ENCODE data around the gene PLBD2. TPM values are rescaled to one million over a fixed set of nuclear protein-coding genes. Genes with fewer than 3 reads are reported as not detected.

PLBD2 gene
- total RNA-seq, 6 experiments from 2014 or later = 49.8 to 64.3 (median 54.6) TPM

DNA sequence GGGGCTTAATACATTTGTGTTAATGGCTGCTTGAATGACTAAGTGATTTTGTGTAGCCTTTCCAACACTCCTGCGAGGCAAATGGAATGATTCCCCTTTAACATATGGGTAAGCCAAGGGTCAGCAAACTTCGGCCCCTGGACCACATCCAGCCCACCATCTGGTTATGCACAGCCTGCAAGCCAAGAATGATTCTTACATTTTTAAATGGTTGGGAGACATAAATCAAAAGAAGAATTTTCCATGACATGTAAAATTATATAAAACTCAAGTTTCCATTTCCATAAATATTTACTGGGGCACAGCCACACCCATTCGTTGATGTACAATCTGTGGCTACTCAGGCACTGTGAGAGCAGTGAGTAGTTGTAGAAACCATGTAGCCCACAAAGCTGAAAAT lies 32.5 kb upstream of the PLBD2 start:
- peak; percentile 30 for DNase-seq
- H3K36me3 Mint-ChIP-seq (ENCODE audit: low read depth) = peaks cover 9% of the 10 kb centered on the region; the same call in 1 of the 2 replicates
- H3K4me1 Mint-ChIP-seq (ENCODE audit: low read depth) = peaks cover 34% of the 10 kb centered on the region
- TF ChIP-seq, protein P1, sequence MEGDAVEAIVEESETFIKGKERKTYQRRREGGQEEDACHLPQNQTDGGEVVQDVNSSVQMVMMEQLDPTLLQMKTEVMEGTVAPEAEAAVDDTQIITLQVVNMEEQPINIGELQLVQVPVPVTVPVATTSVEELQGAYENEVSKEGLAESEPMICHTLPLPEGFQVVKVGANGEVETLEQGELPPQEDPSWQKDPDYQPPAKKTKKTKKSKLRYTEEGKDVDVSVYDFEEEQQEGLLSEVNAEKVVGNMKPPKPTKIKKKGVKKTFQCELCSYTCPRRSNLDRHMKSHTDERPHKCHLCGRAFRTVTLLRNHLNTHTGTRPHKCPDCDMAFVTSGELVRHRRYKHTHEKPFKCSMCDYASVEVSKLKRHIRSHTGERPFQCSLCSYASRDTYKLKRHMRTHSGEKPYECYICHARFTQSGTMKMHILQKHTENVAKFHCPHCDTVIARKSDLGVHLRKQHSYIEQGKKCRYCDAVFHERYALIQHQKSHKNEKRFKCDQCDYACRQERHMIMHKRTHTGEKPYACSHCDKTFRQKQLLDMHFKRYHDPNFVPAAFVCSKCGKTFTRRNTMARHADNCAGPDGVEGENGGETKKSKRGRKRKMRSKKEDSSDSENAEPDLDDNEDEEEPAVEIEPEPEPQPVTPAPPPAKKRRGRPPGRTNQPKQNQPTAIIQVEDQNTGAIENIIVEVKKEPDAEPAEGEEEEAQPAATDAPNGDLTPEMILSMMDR (IDR thresholded peaks at IDR 0.05) = no peak
- H3K27ac Mint-ChIP-seq = peak overlapping the region; percentile 68
- no peak overlapping the region for H3K4me3 Mint-ChIP-seq
- H3K9me3 Mint-ChIP-seq = no peaks in the 10 kb centered on the region
- peaks cover 3% of the 10 kb centered on the region; the same call in 1 of the 2 replicates for H3K27me3 Mint-ChIP-seq (ENCODE audit: insufficient read depth)

DNA sequence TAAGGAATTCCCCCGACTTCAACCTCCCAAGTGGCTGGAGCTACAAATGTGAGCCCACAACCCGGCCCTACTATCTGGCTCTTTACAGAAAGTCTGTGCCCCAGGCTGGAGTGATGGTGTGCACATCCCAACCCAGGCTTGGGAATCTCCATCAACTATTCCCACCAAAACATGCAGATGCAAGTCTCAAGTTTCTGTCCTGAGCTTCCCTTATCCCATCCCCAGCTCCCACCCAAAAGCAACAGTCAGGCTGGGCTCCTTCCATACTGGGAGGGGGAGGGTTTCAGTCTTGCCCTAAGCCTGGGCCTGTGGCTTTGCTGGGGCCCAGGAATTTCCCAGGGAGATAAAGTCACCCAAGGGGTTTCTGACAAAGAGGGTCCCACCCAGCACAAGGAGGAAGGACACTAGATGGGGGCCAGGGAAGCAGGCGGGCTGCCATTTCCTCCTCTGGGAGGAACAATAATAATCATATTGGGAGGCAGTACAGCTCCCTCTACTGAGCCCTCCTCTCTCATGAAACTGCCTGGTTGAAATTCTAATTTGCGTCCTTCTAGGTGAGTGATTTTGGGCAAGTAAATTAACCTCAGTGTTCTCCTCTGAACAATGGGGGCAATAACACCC lies 31.5 kb upstream of the PLBD2 start:
- TF ChIP-seq, protein P1 (IDR thresholded peaks at IDR 0.05) = peak; percentile 17; the same call in 1 of the 2 replicates
- peaks cover 34% of the 10 kb centered on the region for H3K4me1 Mint-ChIP-seq (ENCODE audit: low read depth)

DNA sequence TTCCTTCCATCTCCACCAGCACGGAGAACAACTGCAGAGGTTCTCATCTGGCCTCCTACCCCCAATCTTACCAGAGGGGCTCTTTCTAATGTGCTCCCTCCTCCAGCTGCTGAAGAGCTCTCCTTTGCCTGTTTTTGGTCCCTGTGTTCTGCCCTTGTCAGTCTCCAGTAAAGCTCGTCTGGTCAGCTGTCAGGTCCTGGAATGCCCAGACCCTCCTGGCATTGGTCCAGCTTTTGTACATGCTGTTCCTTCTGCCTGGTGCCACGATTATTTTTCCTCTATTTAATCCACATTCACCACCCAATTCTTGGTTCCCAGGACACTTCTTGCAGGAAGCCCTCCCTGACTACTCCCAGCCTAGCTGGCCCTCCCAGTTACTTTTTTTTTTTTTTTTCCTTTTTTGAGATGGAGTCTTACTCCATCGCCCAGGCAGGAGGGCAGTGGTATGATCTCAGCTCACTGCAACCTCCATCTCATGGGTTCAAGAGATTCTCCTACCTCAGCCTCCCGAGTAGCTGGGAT lies 30.0 kb upstream of the PLBD2 start:
- TF ChIP-seq, protein P1 (IDR thresholded peaks at IDR 0.05) = no peak
- peaks cover 24% of the 10 kb centered on the region for H3K4me1 Mint-ChIP-seq (ENCODE audit: low read depth)
- DNase-seq = no peak
- H3K9me3 Mint-ChIP-seq = no peaks in the 10 kb centered on the region
- H3K36me3 Mint-ChIP-seq (ENCODE audit: low read depth) = no peaks in the 10 kb centered on the region
- H3K27ac Mint-ChIP-seq = no peak overlapping the region
- H3K4me3 Mint-ChIP-seq = no peak overlapping the region
- no peaks in the 10 kb centered on the region; the same call in 1 of the 2 replicates for H3K27me3 Mint-ChIP-seq (ENCODE audit: insufficient read depth)

More for the DNA sequence above, 31.5 kb upstream of the PLBD2 start:
- Mint-ChIP-seq H3K27ac (0 out of 2 replicates have a peak overlapping the region, but pooled peaks have one; percentile 12), H3K27me3 (ENCODE audit: insufficient read depth) (peaks cover 3% of the 10 kb centered on the region; the same call in 1 of the 2 replicates), H3K36me3 (ENCODE audit: low read depth) (peaks cover 9% of the 10 kb centered on the region; the same call in 1 of the 2 replicates), H3K4me3 (no peak overlapping the region), H3K9me3 (no peaks in the 10 kb centered on the region)
- no peak for DNase-seq

DNA sequence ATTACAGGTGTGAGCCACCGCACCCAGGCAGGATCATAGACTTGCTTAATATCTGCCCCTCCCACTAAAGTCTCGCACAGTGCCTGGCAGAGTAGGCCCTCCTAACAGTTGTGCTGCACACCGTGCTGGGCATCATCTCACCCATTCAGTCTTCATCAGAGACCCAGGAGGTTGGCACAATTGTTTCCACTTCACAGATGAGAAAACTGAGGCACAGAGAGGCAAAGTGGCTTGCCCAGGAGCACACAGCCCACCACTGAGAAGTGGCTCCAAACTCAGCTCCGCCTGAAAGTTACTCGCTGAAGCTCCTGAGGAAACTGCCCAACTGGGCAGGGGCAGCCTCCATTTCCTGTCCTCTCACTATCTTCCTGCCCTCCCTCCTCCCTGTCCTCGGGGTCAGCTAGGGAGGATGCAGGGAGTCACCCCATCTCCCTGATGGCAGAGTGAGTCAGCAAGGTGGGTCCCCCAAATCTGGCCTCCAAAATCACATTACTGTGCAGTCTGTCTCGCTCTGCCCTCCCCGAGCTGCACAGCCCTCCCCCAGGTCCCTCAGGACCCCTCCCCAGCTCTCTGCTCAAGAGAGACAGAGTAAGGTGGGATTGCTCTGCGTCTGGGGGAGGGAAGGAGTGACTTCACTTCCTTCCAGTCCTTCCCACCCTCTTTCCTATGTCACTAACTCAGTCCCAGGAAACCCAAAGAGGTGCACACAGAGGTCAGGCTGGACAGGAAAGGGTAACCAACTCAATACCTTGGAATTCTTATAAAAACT lies 29.2 kb upstream of the PLBD2 start:
- no peaks in the 10 kb centered on the region for H3K9me3 Mint-ChIP-seq
- no peak overlapping the region for H3K27ac Mint-ChIP-seq
- no peaks in the 10 kb centered on the region for H3K36me3 Mint-ChIP-seq (ENCODE audit: low read depth)
- peaks cover 30% of the 10 kb centered on the region for H3K4me1 Mint-ChIP-seq (ENCODE audit: low read depth)
- H3K27me3 Mint-ChIP-seq (ENCODE audit: insufficient read depth) = no peaks in the 10 kb centered on the region; the same call in 1 of the 2 replicates
- no peak for DNase-seq
- TF ChIP-seq, protein P1 (IDR thresholded peaks at IDR 0.05) = no peak
- no peak overlapping the region for H3K4me3 Mint-ChIP-seq

DNA sequence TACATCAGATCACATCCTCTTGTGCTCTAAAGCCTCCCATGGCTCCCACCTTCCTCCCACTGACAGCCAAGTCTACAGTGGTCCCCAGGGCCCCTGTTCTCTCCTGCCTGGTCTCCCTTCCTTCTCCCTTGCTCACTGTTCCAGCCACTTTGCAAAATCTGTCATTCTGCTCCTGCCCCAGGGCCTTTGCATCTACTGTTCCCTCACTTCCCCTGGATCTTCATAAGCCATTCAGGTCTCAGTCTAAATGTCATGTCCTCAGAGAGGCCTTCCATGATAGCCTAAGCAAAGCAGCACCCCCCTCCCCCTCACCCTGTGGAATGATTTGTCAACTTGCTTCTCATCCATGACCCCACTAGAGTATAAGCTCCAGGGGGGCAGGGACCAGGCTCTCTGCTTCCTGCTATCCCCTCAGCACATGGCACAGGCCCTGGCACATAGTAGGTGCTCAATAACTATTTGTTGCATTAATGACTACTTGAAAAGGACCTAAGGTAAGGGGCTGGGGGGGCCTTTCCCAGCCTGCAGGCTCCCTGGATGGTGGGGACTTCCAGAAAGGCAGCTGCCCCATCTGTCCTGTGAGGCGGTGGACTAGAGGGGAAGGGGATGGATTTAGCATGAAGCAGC lies 28.5 kb upstream of the PLBD2 start:
- Mint-ChIP-seq H3K9me3 (no peaks in the 10 kb centered on the region), H3K4me3 (no peak overlapping the region), H3K27me3 (ENCODE audit: insufficient read depth) (no peaks in the 10 kb centered on the region; the same call in 1 of the 2 replicates), H3K36me3 (ENCODE audit: low read depth) (no peaks in the 10 kb centered on the region), H3K4me1 (ENCODE audit: low read depth) (peaks cover 37% of the 10 kb centered on the region), H3K27ac (peak overlapping the region; percentile 3; the same call in 1 of the 2 replicates)
- no peak for DNase-seq
- TF ChIP-seq, protein P1 (IDR thresholded peaks at IDR 0.05) = no peak
